PC-3 (cell line): ENCODE measurements around the gene TXNDC15. TPM values are rescaled to one million over a fixed set of nuclear protein-coding genes. Genes with fewer than 3 reads are reported as not detected.

Source experiments
- ATAC-seq: fragments of 200-7000 bp; cut with Tn5 transposase; 2 replicates; pipeline ENCODE4 v1.9.1; 2020; ENCODE audit warnings: mild to moderate bottlenecking, moderate library complexity
- BruUV-seq: library from RNA; stranded (reverse); fragments of 400-500 nt; replicated peaks from 2 replicates; lab custom pipeline; 2021; lab: Mats Ljungman, UMichigan
- CTCF ChIA-PET: fragments of 300-600 bp; sonication (Branson Sonifier 250); formaldehyde crosslinking; loops from one replicate; lab custom pipeline; 2022; ENCODE audit warnings: antibody characterized with exemption; lab: Charles Lee
- POLR2A ChIA-PET: fragments of 300-600 bp; sonication (Branson Sonifier 250); formaldehyde crosslinking; loops from one replicate; lab custom pipeline; 2022; ENCODE audit warnings: antibody characterized with exemption; ENCODE audit not compliant: unreplicated experiment; lab: Charles Lee
- DNase-seq: peaks from one replicate; pipeline ENCODE4 v3.0.0-alpha.2; 2015
- H2AFZ ChIP-seq: fragments of 300-600 bp; sonication (generic); 2 replicates; pipeline ENCODE4 v1.6.0; 2016; ENCODE audit warnings: antibody characterized with exemption, low read length
- H3F3A ChIP-seq: fragments of 300-600 bp; sonication (generic); one replicate; pipeline ENCODE4 v1.6.0; 2017; ENCODE audit warnings: antibody characterized with exemption, low read length, control low read depth, mild to moderate bottlenecking; ENCODE audit not compliant: unreplicated experiment
- H3K27ac ChIP-seq: fragments of 300-600 bp; sonication (generic); 2 replicates; pipeline ENCODE4 v1.5.1; 2016; ENCODE audit warnings: mild to moderate bottlenecking, low read length
- H3K27me3 ChIP-seq: fragments of 300-600 bp; sonication (generic); 2 replicates; pipeline ENCODE4 v1.6.1; 2016; ENCODE audit warnings: low read length, mixed read lengths
- H3K36me3 ChIP-seq: fragments of 300-600 bp; sonication (generic); 2 replicates; pipeline ENCODE4 v1.6.1; 2016; ENCODE audit warnings: low read depth, mixed run types, low read length, mixed read lengths
- H3K4me1 ChIP-seq: fragments of 300-600 bp; sonication (generic); 2 replicates; pipeline ENCODE4 v1.5.1; 2016; ENCODE audit warnings: low read length; ENCODE audit not compliant: insufficient read depth
- H3K4me2 ChIP-seq: fragments of 300-600 bp; sonication (generic); 2 replicates; pipeline ENCODE4 v1.6.0; 2016; ENCODE audit warnings: low read length
- H3K4me3 ChIP-seq: fragments of 300-600 bp; sonication (generic); 2 replicates; pipeline ENCODE4 v1.5.1; 2016; ENCODE audit warnings: mild to moderate bottlenecking, low read length, mixed read lengths
- H3K79me2 ChIP-seq: fragments of 300-600 bp; sonication (generic); 2 replicates; pipeline ENCODE4 v1.6.1; 2017; ENCODE audit warnings: low read length, mixed read lengths
- H3K9ac ChIP-seq: fragments of 300-600 bp; sonication (generic); 2 replicates; pipeline ENCODE4 v1.6.0; 2016; ENCODE audit warnings: mild to moderate bottlenecking, low read length
- H3K9me2 ChIP-seq: fragments of 300-600 bp; sonication (generic); replicated peaks from 2 replicates; pipeline ENCODE4 v1.6.1; 2016; ENCODE audit warnings: mixed run types, low read length, mixed read lengths
- H3K9me3 ChIP-seq: fragments of 300-600 bp; sonication (generic); 2 replicates; pipeline ENCODE4 v1.6.1; 2016; ENCODE audit warnings: low read length, mixed read lengths
- H4K20me1 ChIP-seq: fragments of 300-600 bp; sonication (generic); 2 replicates; pipeline ENCODE4 v1.6.1; 2016; ENCODE audit warnings: low read length, mixed read lengths
- CTCF ChIP-seq: fragments of 300-600 bp; sonication (generic); conservative IDR thresholded peaks from 2 replicates; pipeline ENCODE4 v1.5.1; 2017; ENCODE audit warnings: antibody characterized with exemption, low read depth, mild to moderate bottlenecking, low read length
- EZH2 ChIP-seq: fragments of 300-600 bp; sonication (generic); IDR thresholded peaks from one replicate; pipeline ENCODE4 v1.6.1; 2017; ENCODE audit warnings: antibody characterized with exemption, mild to moderate bottlenecking, low read length; ENCODE audit not compliant: unreplicated experiment
- EZH2phosphoT487 ChIP-seq: fragments of 300-600 bp; sonication (generic); IDR thresholded peaks from 2 replicates; pipeline ENCODE4 v1.6.1; 2018; ENCODE audit warnings: mild to moderate bottlenecking, antibody characterized with exemption, low read length, borderline replicate concordance
- intact Hi-C: fragments of 100-400 bp; cut with micrococcal nuclease; formaldehyde crosslinking; loops from 2 replicates; pipeline ENCODE4 v1.9.0; 2023
- total RNA-seq: library from RNA; depleted of rRNA; stranded (reverse); fragments of >200 nt; gene quantifications from 2 replicates; pipeline ENCODE4 v1.2.3, GENCODE V29; 2014

The TXNDC15 gene
- total RNA-seq, 1 experiment from 2014 or later = 42.6 TPM

GRCh38 chr5:134920848-134921575 is 46.8 kb downstream of the TXNDC15 start:
- Histone ChIP-seq H3K4me2 (no peak overlapping the region), H3K79me2 (no peaks in the 10 kb centered on the region), H3K9ac (no peak overlapping the region), H3K36me3 (peaks cover 10% of the 10 kb centered on the region), H3K4me3 (no peak overlapping the region), H3K27me3 (no peaks in the 10 kb centered on the region), H3K27ac (no peak overlapping the region), H2AFZ (no peak overlapping the region), H3F3A (no peaks in the 10 kb centered on the region), H3K9me3 (no peaks in the 10 kb centered on the region), H3K9me2 (no peaks in the 10 kb centered on the region), H3K4me1 (no peaks in the 10 kb centered on the region), H4K20me1 (no peaks in the 10 kb centered on the region)
- no TSS peak for BruUV-seq
- intact Hi-C loops = no loop called here
- CTCF ChIA-PET = no interaction called here
- ATAC-seq (no peak), DNase-seq (no peak)
- no peak for TF ChIP-seq CTCF
- no peak for TF ChIP-seq EZH2
- no peak for TF ChIP-seq EZH2phosphoT487
- POLR2A ChIA-PET = no interaction called here

- DNase-seq (no peak), ATAC-seq (no peak)
- Histone ChIP-seq H3K4me3 (no peak overlapping the region), H3K79me2 (no peaks in the 10 kb centered on the region), H3K27me3 (no peaks in the 10 kb centered on the region), H2AFZ (no peak overlapping the region), H3K9ac (no peak overlapping the region), H3K9me3 (no peaks in the 10 kb centered on the region), H3K4me1 (no peaks in the 10 kb centered on the region), H4K20me1 (no peaks in the 10 kb centered on the region), H3K36me3 (no peaks in the 10 kb centered on the region; the same call in 1 of the 2 replicates), H3K4me2 (no peak overlapping the region), H3K27ac (no peak overlapping the region), H3F3A (no peaks in the 10 kb centered on the region), H3K9me2 (no peaks in the 10 kb centered on the region)
- no TSS peak for BruUV-seq
- TF ChIP-seq EZH2phosphoT487 (no peak), EZH2 (no peak), CTCF (no peak)
- ChIA-PET POLR2A (no interaction called here), CTCF (no interaction called here)
- intact Hi-C loops = no loop called here
These were observed 58.3 kb downstream of the TXNDC15 start for GRCh38 chr5:134932508-134932907.

GRCh38 chr5:134934202-134934601 is 60.0 kb downstream of the TXNDC15 start:
- DNase-seq = no peak
- Histone ChIP-seq H3K27ac (no peak overlapping the region), H3K4me1 (no peaks in the 10 kb centered on the region), H3K4me3 (no peak overlapping the region), H3K9ac (no peak overlapping the region), H3K4me2 (no peak overlapping the region), H3K27me3 (no peaks in the 10 kb centered on the region), H2AFZ (no peak overlapping the region), H4K20me1 (no peaks in the 10 kb centered on the region), H3K9me2 (no peaks in the 10 kb centered on the region), H3K36me3 (no peaks in the 10 kb centered on the region; the same call in 1 of the 2 replicates), H3F3A (no peaks in the 10 kb centered on the region), H3K9me3 (no peaks in the 10 kb centered on the region), H3K79me2 (no peaks in the 10 kb centered on the region)
- no peak for ATAC-seq
- BruUV-seq = no TSS peak
- CTCF ChIA-PET = no interaction called here
- POLR2A ChIA-PET = no interaction called here
- intact Hi-C loops = no loop called here
- TF ChIP-seq EZH2 (no peak), EZH2phosphoT487 (no peak), CTCF (no peak)
